ENCODE results near the gene PDGFA. TPM values are rescaled to one million over a fixed set of nuclear protein-coding genes. Genes with fewer than 3 reads are reported as not detected.

The PDGFA gene
- total RNA-seq, 1 donor from 2014 or later, result 26.0 TPM

- TF ChIP-seq CTCF (IDR thresholded peaks at IDR 0.05; ENCODE audit: borderline replicate concordance), result no peak
- Histone ChIP-seq H3K36me3 (no peaks in the 10 kb centered on the region), H3K9me3 (replicated peaks) (no peaks in the 10 kb centered on the region), H3K27ac (replicated peaks) (no peak overlapping the region), H3K4me1 (peaks cover 25% of the 10 kb centered on the region), H3K4me3 (no peak overlapping the region), H3K27me3 (ENCODE audit: low read depth) (peaks cover 4% of the 10 kb centered on the region)
- intact Hi-C loops (cut with micrococcal nuclease), result no loop called here
- DNase-seq, result no peak
These were observed 52.2 kb downstream of the PDGFA start for GRCh38 chr7:467393-467828.

- Histone ChIP-seq H3K27me3 (ENCODE audit: low read depth) (peaks cover 4% of the 10 kb centered on the region), H3K4me1 (peaks cover 17% of the 10 kb centered on the region), H3K4me3 (no peak overlapping the region), H3K36me3 (no peaks in the 10 kb centered on the region), H3K9me3 (replicated peaks) (no peaks in the 10 kb centered on the region), H3K27ac (replicated peaks) (no peak overlapping the region)
- DNase-seq, result no peak
- no peak for TF ChIP-seq CTCF (IDR thresholded peaks at IDR 0.05; ENCODE audit: borderline replicate concordance)
- intact Hi-C loops (cut with micrococcal nuclease), result no loop called here
These were observed 53.0 kb downstream of the PDGFA start for GRCh38 chr7:466465-467191.

GRCh38 chr7:465710-466400 lies 53.8 kb downstream of the PDGFA start:
- intact Hi-C loops (cut with micrococcal nuclease), result no loop called here
- TF ChIP-seq CTCF (IDR thresholded peaks at IDR 0.05; ENCODE audit: borderline replicate concordance), result no peak
- Histone ChIP-seq H3K27ac (replicated peaks) (no peak overlapping the region), H3K4me3 (no peak overlapping the region), H3K27me3 (ENCODE audit: low read depth) (peaks cover 4% of the 10 kb centered on the region), H3K36me3 (no peaks in the 10 kb centered on the region), H3K4me1 (peaks cover 20% of the 10 kb centered on the region), H3K9me3 (replicated peaks) (no peaks in the 10 kb centered on the region)
- no peak for DNase-seq

DNA sequence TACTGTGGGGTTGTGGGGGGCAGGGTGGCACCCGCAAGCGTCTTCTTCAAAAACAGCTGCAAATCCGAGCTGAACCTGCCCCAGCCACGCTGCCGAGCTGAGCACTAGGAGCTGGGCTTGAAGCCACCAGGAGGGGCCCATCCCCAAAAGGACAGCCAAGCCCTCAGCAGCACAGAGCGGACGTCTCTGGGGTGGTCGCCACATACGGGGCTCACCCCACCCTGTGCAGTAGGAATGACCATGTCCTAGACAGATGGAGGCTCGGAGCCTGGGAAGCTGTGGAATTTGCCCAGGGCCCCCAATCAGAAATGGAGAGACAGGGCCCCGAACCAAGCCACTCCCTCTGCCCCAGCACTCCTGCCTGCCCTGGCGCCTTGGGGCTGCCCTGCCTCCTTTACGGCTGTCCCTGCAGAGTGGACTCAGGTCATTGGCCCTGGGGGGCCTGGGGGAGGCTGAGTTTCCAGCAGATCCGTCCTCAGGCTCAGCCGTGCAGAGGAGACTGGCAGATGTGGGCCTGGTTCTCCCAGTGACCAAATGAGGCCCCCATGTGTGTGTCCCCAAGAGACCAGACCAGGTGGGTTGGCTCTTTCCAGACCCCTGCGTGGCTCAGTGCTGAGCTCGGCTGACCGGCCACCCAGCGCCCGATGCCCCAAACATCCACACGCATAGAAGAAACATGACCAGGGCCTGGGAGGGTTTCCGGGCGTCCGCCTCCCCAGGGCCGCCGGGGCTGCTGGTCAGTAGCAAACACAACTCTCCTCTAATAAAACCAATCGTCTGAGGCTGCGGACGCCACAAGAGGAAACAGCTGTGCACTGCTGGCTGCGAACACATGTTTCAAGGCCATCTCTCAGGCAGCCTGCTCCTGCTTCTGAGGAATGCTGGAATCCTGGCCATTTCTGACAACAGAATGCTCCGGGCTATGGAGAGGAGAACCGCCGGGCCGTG lies 54.9 kb downstream of the PDGFA start:
- Histone ChIP-seq H3K4me1 (peaks cover 28% of the 10 kb centered on the region), H3K4me3 (no peak overlapping the region), H3K36me3 (no peaks in the 10 kb centered on the region), H3K9me3 (replicated peaks) (no peaks in the 10 kb centered on the region), H3K27me3 (ENCODE audit: low read depth) (peaks cover 14% of the 10 kb centered on the region), H3K27ac (replicated peaks) (no peak overlapping the region)
- intact Hi-C loops (cut with micrococcal nuclease), result no loop called here
- no peak for TF ChIP-seq CTCF (IDR thresholded peaks at IDR 0.05; ENCODE audit: borderline replicate concordance)
- DNase-seq, result peak; percentile 50

GRCh38 chr7:463817-464453 lies 55.7 kb downstream of the PDGFA start:
- H3K9me3 ChIP-seq (replicated peaks), result no peaks in the 10 kb centered on the region
- no peak for DNase-seq
- TF ChIP-seq CTCF (IDR thresholded peaks at IDR 0.05; ENCODE audit: borderline replicate concordance), result no peak
- peaks cover 28% of the 10 kb centered on the region for H3K4me1 ChIP-seq
- intact Hi-C loops (cut with micrococcal nuclease), result no loop called here
- no peak overlapping the region for H3K4me3 ChIP-seq
- H3K36me3 ChIP-seq, result no peaks in the 10 kb centered on the region
- peaks cover 15% of the 10 kb centered on the region for H3K27me3 ChIP-seq (ENCODE audit: low read depth)
- no peak overlapping the region for H3K27ac ChIP-seq (replicated peaks)
